Measurements from ENCODE around the gene LRR1.
A peak's percentile ranks its signal among the peaks of the same experiment; 100 is the strongest.
"Not testable (repeated sequence)": the region's sequence is repeated elsewhere in the genome, so short reads cannot be mapped to it uniquely, and the experiment has no call there.

LRR1 gene

DNA sequence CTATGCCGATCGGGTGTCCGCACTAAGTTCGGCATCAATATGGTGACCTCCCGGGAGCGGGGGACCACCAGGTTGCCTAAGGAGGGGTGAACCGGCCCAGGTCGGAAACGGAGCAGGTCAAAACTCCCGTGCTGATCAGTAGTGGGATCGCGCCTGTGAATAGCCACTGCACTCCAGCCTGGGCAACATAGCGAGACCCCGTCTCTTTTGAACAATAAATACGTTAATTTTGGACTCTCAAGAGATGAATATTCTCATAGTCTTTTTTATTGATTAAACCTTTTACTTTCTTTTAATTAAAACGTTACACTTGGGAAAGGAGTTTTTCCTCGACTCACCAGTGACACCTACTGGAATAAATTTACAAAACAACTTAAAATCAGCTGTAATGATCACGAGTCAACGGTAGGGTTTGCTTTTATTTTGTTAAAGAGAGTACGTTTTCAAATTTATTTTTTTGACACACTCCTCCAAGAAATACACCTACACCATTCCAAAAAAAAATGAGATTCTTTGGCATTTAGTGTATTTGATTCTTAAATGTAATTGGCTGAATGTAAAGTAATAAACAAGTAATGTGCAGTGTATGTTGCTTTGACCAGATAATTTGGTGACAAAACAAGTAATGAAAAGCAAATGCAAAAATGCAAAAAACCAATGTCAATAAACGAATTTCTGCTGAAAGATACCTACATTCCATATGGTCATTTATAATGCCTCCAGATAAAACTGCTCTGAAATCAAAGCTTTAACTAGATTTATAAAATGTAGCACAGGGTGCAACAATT lies 11.9 kb upstream of the LRR1 start:
- peak; percentile 77 for DNase-seq

DNA sequence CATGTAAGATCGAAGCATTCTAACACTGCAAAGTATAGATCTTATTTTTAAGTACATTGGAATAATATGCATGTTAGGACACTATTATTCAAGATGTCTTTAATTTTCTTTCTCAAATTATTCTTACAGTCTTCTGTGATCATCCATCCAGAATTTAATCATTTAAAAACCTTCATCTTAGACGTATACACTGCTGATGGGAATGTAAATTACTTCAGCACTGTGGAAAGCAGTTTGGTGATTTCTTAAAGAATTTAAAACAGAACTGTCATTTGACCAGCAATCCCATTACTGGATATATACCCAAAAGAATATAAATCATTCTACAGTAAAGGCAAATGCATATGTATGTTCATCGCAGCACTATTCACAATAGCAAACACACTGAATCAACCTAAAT lies 9.4 kb upstream of the LRR1 start:
- DNase-seq, result no peak

DNA sequence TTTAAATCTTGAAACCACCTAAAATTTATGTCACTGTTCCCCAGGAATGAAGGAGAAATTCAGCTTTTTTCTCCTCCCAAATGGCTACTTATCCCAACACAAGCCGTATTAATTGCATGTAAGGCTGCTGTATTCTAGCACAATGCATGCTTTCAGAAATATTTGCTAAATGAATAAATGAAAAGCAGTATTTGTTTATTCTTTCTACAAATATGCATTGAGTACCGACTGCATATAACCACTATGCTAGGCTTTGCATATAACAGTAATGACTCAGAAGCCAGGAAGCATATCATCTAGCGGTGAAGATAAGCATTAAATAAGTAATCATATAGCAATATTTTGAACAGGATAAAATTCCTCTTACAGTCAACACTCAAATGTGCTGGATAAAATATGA lies 5.7 kb upstream of the LRR1 start:
- no peak for DNase-seq

DNA sequence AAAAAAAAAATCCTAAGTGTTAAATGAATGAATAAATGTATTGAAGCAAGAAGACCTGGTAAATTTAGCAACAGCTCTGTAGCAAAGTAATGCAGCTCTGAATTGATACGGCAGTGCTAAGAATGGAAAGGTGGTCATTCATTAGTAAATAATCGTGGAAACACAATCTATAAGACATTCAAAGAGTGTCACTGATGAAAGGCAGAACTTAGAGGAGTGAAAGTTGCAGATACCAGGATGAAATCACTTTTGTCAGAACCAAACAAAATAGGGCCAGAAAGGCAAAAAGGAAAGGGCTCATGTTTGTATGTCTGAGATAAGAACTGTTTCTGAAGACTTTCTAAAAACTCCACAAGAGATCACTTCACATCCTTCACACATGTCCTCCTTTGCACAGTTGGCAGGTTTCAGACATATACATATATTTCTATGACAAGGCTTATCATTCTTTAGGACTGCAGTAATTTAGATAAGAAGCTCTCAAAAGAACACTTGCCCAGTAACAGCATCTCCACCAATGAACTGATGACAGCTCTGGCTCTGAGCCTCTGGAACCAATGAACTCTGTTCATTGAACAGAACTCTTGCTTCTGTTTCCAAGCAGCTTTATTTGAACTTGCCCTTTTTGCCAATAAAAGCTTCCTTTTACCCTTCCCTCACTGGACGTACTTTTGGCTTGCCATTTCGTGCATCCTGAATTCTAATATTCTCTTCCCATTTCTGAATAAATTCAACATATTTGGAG lies 4.2 kb upstream of the LRR1 start:
- DNase-seq, result no peak

DNA sequence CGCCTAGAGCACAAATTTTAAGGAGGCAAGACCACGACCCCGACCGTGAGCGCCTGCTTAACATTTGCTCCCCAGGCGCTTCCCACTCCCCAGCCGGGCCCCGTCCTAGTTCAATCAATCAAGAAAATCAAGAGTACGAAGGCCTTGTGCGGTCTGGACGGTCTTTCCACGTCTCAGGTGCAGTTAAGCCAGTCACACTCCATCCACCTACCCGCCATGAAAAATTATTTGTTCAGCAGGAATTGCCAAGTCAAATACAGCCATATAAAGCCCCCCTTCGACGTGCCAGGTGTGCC lies 603 bp upstream of the LRR1 start:
- DNase-seq, result no peak

DNA sequence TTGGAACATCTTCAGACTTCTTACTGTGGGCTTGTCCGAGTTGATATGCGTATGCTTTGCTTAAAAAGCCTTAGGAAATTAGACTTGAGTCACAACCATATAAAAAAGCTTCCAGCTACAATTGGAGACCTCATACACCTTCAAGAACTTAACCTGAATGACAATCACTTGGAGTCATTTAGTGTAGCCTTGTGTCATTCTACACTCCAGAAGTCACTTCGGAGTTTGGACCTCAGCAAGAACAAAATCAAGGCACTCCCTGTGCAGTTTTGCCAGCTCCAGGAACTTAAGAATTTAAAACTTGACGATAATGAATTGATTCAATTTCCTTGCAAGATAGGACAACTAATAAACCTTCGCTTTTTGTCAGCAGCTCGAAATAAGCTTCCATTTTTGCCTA lies 8.8 kb downstream of the LRR1 start:
- no peak for DNase-seq

DNA sequence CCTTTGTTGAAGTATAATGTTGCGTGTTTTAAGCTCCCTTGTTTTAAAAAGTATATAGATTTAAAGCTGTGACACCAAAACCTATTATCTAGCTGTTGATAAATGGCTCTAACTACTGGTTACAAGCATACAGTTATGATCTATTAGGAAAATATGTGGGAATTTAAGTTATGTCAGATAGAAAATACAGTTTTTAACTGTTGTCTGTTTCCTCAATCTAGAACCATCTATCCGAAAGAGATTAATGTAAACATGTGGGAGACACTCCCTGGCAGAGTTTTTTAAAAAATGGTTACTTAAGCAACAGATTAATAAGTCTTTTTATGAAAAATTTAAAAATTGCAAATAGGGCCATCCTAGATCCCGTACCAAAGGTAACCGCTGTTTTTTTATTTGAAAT lies 13.5 kb downstream of the LRR1 start:
- no peak for DNase-seq

DNA sequence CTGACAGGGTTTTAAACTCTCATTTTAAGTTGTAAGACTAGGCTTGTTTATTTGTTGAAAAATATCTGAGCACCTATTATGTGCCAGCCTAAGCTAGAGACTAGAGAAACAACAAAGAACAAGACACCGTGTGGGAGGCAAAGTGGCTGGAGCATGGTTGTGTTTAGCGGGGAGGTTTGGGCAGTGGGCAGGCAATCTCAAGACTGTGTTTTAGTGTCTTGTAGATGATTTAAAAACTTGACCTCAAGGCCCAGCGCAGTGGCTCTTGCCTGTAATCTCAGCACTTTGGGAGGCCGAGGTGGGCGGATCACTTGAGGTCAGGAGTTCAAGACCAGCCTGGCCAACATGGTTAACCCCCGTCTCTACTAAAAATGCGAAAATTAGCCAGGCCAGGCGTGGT lies 13.9 kb downstream of the LRR1 start:
- no peak for DNase-seq

DNA sequence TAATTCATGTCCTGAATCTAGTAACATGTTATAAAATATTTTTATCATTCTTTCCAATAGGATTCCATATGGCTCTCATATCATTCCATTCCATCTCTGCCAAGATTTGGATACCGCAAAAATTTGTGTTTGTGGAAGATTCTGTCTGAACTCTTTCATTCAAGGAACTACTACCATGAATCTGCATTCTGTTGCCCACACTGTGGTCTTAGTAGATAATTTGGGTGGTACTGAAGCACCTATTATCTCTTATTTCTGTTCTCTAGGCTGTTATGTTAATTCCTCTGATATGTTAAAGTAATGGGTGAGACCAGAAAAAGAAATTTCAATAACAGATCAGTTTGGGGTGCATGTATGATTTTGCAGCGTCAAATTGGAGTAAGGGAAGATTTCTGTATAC lies 15.5 kb downstream of the LRR1 start:
- DNase-seq, result no peak

DNA sequence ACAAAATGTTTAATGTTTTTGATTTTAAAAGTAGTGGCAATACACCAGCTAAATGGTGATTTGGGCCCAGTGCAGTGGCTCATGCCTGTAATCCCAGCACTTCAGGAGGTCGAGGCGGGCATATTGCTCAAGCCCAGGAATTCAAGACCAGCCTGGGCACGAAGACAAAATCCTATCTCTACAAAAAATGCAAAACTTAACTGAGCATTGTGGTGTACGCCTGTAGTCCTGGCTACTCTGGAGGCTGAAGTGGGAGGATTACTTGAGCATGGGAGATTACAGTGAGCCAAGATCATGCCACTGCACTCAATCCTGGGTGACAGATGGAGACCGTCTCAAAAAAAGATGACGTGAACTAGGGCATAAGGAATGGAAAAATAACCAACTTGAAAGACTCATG lies 17.0 kb downstream of the LRR1 start:
- no peak for DNase-seq

DNA sequence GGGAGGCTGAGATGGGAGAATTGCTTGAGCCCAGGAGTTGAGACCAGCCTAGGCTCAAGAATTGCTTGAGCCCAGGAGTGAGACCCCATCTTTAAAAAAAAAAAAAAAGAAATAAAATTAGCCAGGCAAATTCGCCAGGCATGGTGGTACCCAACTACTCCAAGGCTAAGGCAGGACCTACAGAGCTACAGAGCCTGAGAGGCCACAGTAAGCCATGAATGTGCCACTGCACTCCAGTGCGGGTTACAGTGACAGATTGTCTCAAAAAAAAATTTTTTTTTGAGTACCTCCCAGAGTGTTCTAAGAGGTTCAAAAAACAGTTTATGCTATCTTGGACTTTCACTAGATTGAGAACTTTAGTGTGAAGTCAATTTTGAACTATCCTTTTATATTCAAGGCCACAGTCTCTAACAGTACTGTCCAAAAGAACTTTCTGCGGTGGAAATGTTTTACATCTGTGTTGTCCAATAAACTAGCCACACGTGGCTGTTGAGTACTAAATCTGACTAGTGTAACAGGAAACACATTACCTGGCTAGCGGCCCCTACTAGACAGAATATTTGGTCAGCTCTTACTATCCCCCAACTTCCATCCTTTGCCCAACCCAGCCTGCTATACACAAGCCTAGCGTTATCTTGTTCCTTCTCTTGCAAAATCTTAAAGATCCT lies 19.2 kb downstream of the LRR1 start:
- no peak for DNase-seq

DNA sequence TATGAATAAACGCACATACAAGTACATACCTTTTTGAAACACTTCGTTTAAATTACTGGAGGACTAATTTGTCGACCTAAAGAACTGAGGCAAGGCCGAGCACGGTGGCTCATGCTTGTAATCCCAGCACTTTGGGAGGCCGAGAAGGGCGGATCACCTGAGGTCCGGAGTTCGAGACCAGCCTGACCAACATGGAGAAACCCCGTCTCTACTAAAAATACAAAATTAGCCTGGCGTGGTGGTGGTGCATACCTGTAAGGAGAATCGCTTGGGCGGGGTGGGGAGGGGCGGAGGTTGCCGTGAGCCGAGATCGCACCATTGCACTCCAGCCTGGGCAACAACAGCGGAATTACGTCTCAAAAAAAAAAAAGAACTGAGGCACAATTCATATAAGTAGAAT lies 20.5 kb downstream of the LRR1 start:
- DNase-seq, result not testable (repeated sequence)

DNA sequence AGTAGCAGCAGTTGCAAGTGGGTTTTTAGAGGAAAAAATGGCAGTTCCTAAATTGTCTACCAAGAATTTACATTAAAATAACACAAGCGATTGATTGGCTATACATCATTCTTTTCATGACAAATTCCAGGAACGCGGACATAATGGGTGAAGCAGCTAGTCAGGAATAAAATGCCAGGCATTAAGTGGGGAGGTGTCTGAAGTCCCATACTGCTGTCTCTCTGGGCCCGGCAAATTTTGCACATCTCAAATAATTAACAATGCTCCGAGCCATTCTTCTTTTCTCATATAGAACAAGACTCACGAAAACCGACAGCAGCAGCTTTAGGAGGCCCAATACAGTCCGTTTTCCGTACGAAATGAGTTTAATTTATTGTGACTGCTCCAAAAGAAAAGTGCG lies 21.0 kb downstream of the LRR1 start:
- peak; percentile 39 for DNase-seq

DNA sequence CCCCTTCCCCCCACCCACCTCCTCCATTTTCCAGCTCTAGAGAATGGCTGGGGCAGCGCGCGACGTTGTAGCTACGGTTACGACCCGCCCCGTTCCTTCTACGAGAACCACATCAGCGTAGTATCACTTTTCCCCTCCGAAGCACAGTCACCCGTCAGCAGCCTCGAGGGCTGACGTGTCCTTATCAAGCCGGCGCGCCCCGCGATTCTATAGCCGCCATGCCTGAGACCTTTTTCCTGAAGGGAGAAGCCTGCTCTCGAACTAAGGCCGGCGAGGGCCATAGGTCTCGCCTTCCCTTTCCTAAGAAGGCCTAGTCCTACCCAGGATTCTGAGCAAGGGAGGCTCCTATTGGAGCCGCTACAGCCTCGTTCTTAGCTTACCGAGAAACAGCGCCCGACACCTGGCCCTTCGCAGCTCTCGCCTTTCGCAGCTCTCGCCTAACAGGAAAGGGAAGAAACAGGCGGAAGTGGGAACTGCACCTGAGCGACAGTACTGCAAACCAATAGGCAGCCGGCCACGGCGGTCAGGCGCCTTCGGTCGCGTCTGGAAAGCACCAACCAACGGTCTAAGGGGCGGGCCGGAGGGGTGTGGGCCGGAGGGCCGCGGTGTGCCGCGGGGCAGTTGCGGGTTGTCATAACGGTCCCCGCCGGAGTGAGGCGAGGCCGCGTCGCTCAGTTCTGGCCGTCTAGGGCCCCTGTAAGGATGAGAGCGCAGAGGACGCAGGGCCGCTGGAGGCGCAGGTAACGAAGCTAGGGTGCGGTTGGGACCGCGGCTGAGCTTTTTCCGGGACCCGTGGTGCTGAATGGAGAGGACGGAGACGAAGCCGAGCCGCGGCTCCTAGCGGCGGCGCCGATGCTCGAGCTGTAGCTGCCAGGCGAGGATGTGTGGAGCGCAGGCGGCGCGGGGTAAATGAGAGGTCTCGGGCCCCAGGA lies 21.7 kb downstream of the LRR1 start, which contains the start of the genes MGAT2 and RPL36AL:
Gene MGAT2, plus strand, starts transcription at position 618 of the 932 bp plus-strand sequence. CDS start 470 bp downstream, outside the sequence.
Gene RPL36AL, minus strand, starts transcription at position 445 of the 932 bp plus-strand sequence. CDS start 1,522 bp downstream, outside the sequence.
- peak; percentile 98 for DNase-seq

DNA sequence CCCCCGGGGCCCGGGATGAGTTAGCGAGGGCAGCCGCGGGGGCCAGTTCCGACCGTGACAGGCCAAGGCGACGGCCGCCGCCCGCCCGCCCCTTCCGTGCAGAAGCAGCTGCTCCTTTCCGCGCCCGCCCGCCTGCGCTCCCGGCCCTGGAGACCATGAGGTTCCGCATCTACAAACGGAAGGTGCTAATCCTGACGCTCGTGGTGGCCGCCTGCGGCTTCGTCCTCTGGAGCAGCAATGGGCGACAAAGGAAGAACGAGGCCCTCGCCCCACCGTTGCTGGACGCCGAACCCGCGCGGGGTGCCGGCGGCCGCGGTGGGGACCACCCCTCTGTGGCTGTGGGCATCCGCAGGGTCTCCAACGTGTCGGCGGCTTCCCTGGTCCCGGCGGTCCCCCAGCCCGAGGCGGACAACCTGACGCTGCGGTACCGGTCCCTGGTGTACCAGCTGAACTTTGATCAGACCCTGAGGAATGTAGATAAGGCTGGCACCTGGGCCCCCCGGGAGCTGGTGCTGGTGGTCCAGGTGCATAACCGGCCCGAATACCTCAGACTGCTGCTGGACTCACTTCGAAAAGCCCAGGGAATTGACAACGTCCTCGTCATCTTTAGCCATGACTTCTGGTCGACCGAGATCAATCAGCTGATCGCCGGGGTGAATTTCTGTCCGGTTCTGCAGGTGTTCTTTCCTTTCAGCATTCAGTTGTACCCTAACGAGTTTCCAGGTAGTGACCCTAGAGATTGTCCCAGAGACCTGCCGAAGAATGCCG lies 22.6 kb downstream of the LRR1 start:
- DNase-seq, result peak; percentile 84

DNA sequence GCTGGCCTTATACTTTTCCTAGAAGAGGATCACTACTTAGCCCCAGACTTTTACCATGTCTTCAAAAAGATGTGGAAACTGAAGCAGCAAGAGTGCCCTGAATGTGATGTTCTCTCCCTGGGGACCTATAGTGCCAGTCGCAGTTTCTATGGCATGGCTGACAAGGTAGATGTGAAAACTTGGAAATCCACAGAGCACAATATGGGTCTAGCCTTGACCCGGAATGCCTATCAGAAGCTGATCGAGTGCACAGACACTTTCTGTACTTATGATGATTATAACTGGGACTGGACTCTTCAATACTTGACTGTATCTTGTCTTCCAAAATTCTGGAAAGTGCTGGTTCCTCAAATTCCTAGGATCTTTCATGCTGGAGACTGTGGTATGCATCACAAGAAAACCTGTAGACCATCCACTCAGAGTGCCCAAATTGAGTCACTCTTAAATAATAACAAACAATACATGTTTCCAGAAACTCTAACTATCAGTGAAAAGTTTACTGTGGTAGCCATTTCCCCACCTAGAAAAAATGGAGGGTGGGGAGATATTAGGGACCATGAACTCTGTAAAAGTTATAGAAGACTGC lies 23.4 kb downstream of the LRR1 start:
- peak; percentile 14 for DNase-seq

DNA sequence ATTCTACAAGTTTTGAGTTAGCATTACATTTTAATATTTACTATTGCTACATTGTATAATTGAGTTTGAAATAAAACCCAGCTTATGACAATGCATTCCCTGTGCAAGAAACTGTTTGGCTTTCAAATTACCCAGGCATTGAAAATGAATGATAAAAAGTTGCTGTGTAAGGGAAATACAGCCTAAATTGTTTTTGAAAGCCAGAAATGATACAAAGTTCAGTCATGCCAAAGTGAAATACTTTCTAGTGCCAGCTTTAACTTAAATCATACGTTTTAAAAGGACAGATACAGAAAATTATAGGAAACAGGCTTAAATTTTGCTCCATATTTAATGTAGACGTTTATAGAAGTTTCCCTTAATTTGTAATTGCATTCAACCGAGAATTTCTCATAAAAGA lies 24.6 kb downstream of the LRR1 start:
- no peak for DNase-seq

DNA sequence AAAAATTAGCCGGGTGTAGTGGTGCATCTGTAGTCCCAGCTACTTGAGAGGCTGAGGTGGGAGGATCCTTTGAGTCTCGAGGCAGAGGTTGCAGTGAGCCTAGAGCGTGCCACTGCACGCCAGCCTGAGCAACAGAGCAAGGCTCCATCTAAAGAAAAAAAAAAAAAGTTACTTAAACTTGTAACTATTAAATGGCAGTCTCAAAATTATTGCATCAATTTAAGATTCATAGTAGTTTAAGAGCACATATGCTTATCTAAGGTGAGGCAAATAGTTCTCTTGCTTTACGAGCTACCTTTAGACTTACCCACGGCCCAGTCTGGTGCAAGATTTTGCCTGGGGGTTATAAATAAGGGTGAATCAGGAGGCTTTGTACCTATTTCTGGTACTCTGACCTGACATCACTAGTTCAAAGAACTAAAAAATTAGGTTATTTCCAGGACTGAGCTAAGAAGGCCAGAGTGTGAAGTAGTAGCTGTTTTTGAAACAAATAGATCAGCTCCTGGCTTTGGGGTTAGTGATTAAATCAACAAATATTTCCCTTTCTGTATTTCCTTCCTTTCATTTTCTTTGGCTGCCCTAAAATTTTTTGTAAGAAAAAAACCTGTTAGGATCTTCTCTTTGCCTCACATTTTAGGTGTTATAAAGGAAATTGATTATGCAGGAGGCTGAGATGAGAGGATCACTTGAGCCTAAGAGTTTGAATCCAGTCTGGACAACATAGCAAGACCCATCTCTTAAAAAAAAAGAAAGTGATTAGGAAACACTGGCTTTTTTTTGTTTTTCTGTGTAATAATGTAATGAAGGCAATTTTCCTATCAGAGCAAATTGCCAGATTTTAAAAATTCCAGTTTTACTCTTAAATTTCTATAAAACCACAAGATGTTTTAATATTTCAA lies 25.4 kb downstream of the LRR1 start:
- no peak for DNase-seq

DNA sequence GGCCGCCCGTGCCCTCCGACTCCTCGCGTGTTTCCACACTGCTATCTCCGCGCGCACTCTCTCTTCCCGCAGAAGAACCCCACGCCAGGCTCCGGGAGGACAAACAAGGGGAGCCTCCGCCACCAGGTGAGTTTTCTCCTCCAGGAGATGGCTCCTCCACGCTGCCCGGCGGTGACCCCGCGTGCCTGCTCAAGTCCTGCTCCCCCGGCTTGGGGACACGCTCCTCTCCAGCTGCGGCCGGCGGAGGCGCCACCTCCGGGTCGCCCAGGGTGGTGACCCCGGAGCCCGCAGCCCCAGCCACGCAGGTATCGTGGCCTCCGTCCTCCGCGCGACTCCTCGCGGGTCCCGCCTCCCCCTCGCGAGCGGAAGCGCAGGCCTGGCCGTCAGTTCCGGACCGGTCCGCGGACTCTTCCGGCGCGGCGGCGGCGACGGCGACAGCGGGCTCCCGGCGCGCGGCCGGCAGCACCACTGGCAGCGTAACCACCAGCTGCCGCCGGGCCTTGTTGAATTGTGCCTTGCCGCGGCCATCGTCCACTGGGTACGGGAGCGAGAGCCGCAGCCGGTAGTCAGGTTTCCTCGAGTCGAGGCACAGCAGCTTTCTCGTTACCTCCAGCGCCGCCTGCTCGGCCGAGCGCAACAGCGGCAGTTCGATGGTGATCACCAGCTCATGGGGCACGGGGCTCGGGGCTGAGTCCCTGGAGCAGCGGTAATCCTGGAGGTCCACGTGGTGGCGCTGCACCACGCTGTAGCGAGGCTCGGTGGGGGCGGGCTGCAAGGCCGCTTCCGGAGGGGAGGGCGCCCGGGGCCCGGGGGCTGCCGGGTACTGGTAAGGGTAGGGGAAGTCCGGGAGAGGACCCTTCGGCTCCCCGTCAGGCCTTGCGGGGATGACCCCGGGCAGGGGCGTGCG lies 35.2 kb downstream of the LRR1 start:
- DNase-seq, result peak; percentile 95
